NCI-H146 treated with DMSO at 0.1 percent for 48 hours (cell line): ENCODE measurements around the gene EIF2S2.
A peak's percentile ranks its signal among the peaks of the same experiment; 100 is the strongest.
"Not testable (repeated sequence)": the region's sequence is repeated elsewhere in the genome, so short reads cannot be mapped to it uniquely, and the experiment has no call there.

Experiments
- DNase-seq: peaks from one replicate; lab custom pipeline; 2025; ENCODE audit not compliant: unreplicated experiment; lab: John Stamatoyannopoulos, UW

The EIF2S2 gene, protein sequence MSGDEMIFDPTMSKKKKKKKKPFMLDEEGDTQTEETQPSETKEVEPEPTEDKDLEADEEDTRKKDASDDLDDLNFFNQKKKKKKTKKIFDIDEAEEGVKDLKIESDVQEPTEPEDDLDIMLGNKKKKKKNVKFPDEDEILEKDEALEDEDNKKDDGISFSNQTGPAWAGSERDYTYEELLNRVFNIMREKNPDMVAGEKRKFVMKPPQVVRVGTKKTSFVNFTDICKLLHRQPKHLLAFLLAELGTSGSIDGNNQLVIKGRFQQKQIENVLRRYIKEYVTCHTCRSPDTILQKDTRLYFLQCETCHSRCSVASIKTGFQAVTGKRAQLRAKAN

DNA sequence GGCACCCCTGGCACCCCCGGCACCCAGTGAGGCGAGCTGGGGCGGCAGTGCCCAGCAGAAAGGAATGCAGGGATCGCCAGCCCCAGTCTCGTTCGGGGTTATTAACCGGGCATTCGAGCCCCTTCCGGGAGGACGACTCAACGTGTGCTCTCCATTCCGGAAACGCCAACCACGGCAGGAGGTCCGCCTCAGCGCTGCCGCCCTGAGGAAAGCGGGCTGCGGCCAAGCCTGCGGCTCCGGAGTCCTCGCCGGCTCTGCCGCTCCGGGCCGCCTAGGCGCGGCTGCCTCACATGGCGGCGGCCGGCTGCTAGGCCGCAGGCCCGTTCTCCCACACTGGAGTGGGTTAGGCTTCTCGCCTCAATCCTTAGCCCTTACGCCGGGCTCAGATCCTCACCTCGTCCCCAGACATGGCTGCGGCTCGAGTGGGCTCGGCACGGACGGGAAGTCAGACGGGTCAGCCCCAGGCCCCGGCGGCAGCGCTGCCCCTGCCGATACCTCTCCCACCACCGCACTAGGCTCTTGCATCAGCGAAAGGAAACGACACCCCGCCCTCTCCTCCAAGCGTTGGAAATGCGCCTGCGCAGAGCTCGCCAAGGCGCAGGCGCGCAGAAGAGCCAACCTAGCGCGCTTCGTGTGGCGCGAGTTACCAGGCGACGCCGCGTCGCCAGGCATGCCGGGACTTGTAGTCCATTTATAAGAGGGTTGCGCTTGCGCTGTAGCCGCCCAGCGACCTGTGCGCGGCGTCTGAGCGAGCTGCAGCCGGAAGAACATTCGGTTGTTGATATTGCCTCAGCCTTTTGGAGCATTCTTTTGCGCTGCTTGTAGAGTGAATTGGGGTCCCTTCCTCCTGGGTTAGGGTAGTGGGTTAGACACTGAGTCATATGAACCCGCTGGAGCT lies at the start of gene EIF2S2:
Gene EIF2S2 (minus strand): TSS at position 542 of the 898 bp plus-strand sequence. CDS start 133 bp downstream, at position 409.
- DNase-seq = peak; percentile 98

DNA sequence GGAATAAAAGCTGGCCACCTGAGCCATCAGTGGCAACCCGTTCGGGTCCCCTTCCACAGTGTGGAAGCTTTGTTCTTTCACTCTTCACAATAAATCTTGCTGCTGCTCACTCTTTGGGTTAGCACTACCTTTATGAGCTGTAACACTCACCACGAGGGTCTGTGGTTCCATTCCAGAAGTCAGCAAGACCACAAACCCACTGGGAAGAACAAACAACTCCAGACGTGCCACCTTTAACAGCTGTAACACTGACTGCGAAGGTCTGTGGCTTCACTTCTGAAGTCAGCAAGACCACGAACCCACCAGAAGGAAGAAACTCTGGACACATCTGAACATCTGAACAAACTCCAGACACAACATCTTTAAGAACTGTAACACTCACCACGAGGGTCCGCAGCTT lies 45.7 kb upstream of the EIF2S2 start:
- not testable (repeated sequence) for DNase-seq

DNA sequence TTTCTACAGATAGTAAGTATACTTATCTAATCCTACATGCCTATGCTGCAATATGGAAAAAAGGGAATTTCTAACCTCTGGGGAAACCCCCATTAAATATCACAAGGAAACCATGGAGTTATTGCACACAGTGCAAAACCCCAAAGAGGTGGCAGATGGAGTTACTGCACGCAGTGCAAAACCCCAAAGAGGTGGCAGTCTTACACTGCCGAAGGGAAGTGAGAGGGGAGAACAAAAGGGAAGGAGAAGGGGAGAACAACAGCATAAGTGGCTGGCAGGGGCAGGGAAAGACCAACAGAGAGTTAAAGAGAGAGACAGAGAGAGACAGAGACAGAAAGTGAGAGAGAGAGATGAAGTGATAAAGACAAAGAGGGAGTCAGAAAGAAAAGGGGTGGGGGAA lies 43.8 kb upstream of the EIF2S2 start:
- DNase-seq = no peak

DNA sequence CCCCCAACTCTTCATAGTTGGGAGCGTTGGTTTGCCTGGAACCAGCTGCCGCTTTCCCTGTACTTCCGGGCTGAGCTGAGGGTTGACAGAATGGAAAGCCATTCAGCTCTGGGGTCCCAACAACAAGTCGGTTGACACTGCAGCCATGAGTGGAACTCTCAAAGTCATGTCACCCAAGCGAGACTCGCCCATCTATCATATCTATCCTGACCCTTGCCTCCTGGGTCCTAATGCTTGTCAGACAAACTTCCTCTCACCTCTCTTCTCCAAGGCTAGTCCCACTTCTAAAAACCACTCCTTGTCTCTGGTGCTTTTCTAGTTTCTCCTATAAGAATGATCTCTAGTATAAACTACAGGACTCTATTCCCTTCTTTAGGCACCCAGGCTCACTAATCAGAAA lies 41.1 kb upstream of the EIF2S2 start:
- not testable (repeated sequence) for DNase-seq

DNA sequence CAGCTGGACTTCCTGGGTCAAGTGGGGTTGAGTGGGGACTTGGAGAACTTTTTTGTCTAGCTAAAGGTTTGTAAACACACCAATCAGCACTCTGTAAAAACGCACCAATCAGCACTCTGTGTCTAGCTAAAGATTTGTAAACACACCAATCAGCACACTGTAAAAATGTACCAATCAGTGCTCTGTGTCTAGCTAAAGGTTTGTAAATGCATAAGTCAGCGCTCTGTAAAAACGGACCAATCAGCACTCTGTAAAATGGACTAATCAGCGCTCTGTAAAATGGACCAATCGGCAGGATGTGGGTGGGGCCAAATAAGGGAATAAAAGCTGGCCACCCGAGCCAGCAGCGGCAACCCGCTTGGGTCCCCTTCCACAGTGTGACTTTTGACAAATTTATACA lies 40.0 kb upstream of the EIF2S2 start:
- DNase-seq = not testable (repeated sequence)

DNA sequence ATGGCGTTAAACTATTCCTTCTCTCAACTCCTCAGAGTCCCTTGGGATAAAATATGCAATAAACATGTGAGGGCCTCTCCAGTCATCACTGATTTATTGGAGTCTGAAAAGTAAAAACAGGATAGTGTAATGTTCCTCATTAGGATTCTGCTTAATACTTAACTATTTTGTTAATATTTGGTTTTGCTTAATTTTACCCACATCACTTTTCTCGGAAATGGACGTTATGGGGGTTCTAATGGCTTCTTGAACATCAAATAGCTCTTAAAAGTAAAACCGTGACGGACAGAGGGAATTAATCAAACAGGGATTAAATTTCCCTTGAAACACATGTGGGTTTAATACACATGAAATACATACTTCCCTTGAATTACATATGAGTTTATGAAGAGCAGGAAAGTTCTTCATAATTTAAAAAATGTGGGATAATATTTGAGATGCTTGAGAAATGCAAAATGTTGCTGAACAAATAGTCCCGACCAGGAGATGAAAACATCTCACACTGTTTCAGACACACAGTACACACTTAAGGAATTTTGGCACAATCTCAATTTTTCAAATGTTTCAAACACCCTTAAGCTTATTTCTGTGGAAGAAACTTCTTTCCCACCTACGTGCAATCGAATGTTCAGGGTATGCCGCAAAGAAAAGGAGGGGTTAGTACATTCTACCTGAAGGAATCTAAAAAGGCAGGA lies 38.4 kb upstream of the EIF2S2 start:
- no peak for DNase-seq

DNA sequence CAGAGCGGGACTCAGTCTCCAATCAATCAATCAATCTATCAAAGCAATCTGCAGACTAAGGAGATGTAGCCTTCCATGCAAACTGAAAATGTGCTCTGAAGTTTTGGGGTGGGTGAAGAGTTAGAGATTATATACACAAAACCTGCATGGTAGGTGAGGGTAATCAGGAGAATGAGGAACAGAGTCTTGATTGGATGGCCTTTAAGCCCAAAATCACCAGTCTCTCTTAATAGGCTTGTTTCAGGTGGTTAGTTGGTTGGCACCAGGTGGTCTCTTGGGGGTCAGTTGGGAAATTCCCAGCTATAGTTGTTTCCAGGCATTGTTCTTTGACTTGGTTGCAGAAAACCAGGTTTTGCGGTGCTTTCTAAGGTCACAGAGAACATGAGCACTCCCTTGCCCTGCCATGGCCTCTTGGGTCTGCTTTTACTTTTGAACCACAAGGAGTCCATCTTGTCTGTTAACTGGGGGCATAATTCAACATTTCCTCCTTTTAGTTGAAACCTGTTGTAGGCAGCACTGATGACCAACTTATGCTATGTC lies 33.3 kb upstream of the EIF2S2 start:
- no peak for DNase-seq

DNA sequence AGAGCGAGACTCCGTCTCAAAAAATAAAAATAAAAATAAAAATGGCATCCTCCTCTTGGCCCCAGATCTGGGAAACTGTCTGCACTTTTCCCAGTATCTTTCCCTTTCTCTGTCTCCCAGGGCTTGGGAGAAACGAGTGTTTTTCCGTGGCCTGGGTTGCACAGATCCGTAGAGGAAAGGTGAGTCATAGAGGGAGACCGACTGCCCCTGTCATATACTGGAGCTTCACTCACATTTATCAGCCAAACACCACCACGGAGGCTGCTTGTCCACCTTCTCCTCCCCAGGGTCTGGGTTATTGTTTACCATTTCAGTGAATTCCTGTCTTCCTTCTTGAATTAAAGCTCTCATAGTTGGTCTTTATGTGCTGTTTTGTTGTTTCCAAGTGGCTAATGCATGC lies 31.9 kb upstream of the EIF2S2 start:
- no peak for DNase-seq

DNA sequence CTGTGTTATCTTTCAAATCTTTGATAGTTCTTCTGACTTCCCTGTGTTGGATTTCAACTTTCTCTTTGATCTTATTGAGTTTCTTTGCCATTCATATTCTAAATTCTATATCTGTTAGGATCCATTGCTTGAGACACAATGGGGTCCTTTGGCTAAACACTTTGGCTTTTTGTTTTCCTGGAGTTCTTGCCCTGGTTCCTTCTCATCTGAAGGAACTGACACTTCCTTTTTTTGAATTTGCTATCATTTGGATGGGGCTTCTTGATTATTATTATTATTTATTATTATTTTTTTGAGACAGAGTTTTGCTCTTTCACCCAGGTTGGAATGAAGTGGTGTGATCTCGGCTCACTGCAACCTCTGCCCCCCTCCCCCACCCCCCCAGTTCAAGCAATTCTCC lies 30.1 kb upstream of the EIF2S2 start:
- DNase-seq = no peak

DNA sequence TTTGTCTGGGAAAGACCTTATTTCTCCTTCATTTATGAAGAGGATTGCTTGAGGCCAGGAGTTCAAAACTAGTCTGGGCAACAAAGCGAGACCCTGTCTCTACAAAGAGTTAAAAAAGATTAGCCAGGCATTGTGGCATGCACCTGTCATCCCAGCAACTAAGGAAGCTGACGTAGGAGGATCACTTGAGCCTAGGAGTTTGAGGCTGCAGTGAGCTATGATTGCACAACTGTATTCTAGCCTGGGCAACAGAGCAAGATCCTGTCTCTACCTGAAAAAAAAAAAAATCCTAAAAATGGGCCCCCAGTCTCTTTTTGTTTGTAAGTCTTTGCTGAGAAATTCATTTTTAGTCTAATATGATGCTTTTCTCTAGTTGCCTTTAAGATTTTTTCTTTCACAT lies 29.2 kb upstream of the EIF2S2 start:
- DNase-seq = no peak

DNA sequence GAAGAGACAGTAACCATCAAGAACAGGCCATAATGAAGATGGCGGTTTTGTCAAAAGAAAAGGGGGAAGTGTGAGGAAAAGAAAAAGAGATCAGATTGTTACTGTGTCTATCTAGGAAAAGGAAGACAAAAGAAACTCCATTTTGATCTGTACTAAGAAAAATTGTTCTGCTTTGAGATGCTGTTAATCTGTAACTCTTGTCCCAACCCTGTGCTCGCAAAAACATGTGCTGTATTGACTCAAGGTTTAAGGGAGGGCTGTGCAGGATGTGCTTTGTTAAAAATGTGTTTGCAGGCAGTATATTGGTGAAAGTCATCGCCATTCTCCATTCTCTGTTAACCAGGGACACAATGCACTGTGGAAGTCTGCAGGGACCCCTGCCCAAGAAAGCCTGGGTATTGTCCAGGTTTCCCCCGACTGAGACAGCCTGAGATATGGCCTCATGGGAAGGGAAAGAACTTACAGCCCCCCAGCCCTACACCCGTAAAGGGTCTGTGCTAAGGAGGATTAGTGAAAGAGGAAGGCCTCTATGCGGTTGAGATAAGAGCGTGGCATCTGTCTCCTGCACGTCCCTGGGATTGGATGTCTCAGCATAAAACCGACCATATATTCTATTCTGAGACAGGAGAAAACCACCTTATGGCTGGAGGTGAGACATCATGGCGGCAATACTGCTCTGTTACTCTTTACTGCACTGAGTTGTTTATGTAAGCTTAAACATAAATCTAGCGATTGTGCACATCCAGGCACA lies 23.7 kb upstream of the EIF2S2 start:
- not testable (repeated sequence) for DNase-seq

DNA sequence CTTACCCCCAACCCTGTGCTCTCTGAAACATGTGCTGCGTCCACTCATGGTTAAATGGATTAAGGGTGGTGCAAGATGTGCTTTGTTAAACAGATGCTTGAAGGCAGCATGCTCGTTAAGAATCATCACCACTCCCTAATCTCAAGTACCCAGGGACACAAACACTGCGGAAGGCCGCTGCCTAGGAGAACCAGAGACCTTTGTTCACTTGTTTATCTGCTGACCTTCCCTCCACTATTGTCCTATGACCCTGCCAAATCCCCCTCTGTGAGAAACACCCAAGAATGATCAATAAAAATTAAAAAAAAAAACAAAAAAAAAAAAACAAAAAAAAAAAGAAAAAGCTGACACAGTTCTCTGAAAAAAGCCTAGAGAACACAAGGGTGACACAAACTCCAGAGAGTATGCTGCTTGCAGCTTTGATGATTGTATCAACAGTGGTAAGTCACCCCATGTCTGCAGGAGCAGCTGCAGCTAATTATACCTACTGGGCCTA lies 21.4 kb upstream of the EIF2S2 start:
- peak; percentile 60 for DNase-seq

DNA sequence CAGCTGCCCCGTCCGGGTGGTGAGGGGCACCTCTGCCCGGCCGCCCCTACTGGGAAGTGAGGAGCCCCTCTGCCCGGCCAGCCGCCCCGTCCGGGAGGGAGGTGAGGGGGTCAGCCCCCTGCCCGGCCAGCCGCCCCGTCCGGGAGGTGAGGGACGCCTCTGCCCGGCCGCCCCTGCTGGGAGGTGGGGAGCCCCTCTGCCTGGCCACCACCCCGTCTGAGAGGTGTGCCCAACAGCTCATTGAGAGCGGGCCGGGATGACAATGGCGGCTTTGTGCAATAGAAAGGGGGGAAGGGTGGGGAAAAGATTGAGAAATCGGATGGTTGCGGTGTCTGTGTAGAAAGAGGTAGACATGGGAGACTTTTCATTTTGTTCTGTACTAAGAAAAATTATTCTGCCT lies 20.9 kb upstream of the EIF2S2 start:
- DNase-seq = not testable (repeated sequence)

DNA sequence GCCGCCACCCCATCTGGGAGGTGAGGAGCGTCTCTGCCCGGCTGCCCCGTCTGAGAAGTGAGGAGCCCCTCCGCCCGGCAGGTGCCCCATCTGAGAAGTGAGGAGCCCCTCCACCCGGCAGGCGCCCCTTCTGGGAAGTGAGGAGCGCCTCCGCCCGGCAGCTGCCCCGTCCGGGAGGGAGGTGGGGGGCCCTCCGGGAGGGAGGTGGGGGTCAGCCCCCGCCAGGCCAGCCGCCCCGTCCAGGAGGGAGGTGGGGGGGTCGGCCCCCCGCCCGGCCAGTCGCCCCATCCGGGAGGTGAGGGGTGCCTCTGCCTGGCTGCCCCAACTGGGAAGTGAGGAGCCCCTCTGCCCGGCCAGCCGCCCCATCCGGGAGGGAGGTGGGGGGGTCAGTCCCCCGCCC lies 20.4 kb upstream of the EIF2S2 start:
- DNase-seq = not testable (repeated sequence)

DNA sequence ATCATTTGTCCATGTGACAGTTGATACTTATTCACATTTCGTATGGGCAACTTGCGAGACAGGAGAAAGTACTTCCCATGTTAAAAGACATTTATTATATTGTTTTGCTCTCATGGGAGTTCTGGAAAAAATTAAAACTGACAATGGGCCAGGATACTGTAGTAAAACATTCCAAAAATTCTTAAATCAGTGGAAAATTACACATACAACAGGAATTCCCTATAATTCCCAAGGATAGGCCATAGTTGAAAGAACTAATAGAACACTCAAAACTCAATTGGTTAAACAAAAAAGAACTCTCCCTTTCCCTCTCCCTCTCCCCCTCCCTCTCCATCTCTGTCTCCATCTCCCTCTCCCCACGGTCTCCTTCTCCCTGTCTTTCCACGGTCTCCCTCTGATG lies 19.4 kb upstream of the EIF2S2 start:
- no peak for DNase-seq

DNA sequence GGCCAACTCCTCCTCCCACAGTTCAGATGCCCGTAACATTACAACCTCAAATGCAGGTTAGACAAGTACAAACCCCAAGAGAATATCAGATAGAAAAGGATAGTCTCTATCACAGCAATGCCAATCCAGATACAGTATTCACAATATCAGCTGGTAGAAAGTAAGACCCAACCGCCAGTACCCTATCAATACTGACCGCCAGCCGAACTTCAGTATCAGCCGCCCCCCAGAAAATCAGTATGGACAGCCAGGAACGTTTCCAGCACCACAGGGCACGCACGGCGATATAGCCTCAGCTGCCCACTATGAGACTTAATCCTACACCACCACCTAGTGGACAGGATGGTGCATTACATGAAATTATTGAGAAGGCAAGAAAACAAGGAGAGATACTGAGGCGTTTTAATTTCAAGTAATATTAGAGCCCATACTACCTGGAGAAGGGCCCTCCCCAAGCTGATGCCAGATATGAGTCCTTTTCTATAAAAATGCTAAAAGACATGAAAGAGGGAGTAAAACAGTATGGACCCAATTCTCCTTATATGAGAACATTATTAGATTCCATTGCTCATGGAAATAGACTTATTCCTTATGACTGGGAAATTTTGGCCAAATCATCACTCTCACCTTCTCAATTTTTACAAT lies 17.6 kb upstream of the EIF2S2 start:
- DNase-seq = peak; percentile 81

DNA sequence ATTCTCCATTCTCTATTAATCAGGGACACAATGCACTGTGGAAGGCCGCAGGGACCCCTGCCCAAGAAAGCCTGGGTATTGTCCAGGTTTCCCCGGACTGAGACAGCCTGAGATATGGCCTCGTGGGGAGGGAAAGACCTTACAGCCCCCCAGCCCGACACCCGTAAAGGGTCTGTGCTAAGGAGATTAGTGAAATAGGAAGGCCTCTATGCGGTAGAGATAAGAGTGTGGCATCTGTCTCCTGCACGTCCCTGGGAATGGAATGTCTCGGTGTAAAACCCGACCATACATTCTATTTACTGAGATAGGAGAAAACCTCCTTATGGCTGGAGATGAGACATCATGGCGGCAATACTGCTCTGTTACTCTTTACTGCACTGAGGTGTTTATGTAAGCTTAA lies 15.7 kb upstream of the EIF2S2 start:
- DNase-seq = no peak

DNA sequence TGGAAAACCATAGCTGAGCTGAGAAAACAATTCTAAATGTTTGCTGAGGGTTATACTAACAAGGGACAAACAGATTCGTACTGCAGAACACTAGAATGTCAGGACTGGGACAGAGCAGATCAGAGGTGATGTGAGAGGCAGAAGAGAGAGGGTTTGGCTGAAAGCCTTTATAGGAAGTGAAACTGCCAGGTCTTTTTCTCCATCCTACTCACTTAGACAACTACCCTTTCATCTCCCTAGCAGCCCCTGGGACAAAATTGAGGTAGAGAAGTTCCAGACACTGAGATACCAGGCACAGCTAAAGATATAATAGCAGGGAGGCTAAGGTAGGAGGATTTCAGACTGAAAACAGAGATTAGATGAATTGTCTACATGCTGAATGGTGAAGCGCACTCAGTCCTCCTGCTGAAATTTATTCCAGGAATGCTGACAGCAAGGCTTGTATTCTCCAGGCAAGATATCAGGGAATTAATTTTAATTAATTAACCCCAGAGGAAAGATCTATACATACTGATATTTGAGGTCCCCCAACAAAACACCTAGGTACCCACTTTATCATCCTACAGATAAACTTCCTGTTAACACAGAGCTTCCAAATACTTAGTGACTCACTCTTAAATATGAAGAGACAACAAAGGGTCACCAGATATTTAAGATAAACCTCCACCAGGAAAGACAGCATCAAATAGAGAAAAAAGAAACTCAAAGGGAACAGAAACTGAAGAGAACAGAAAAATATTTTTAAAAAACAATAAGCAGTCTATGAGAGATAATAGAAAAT lies 12.6 kb upstream of the EIF2S2 start:
- no peak for DNase-seq

DNA sequence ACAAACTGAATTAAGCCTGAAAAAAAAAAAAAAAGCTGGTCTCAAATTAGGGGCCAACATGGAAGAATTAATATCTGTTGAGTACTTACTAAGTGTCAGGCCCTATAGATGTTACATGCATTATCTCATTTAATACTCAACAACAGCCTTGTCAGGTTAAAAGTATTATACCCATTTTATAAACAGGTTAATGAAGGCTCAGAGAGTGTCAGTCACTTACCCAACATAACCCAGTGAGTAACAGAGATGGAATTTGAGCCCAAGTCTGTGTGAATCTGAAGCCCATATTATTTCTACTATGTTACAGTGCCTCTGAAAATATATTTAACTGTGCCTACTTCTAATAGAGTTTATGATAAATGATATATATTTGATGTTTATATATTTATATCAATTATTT lies 11.3 kb upstream of the EIF2S2 start:
- no peak for DNase-seq
